ENCODE data around the gene ZFHX3. TPM values are rescaled to one million over a fixed set of nuclear protein-coding genes. Genes with fewer than 3 reads are reported as not detected.
A peak's percentile ranks its signal among the peaks of the same experiment; 100 is the strongest.

ZFHX3 gene
- total and polyA plus RNA-seq, 2 donors from 2014 or later: 2.3 to 29.3 TPM

- FAIRE-seq: no peak
- intact Hi-C loops (cut with DNase I): no loop called here
- Histone ChIP-seq H3K4me1 (ENCODE audit: control insufficient read depth in 2 of 3, insufficient read depth in 2 of 3, low read depth in 1 of 3, low read length in 3 of 3) (peaks cover 11 to 24% (median 20%) of the 10 kb centered on the region in 3 donors), H3K9ac (ENCODE audit: low read length in 3 of 3) (no peak overlapping the region), H3K9me3 (ENCODE audit: control insufficient read depth in 2 of 3, insufficient read depth in 1 of 3, low read length in 3 of 3) (no peaks in the 10 kb centered on the region), H3K4me3 (ENCODE audit: low read length in 3 of 3) (no peak overlapping the region), H3K27ac (ENCODE audit: low read depth in 2 of 2, low read length in 2 of 2) (peak overlapping the region; percentile 85 to 86), H3K36me3 (ENCODE audit: control insufficient read depth in 2 of 3, insufficient read depth in 3 of 3, low read length in 3 of 3) (no peaks in the 10 kb centered on the region), H3K27me3 (ENCODE audit: control insufficient read depth, insufficient read depth, low read length) (no peaks in the 10 kb centered on the region)
- DNase-seq: peak in 1 of 5 donors; percentile 33
- TF ChIP-seq CTCF (IDR thresholded peaks at IDR 0.05; ENCODE audit: borderline replicate concordance, extremely low read depth, insufficient read depth): no peak
These were observed 4.6 kb upstream of the ZFHX3 start for GRCh38 chr16:73052576-73052975.

- H3K9me3 ChIP-seq (ENCODE audit: control insufficient read depth in 2 of 3, insufficient read depth in 1 of 3, low read length in 3 of 3): no peaks in the 10 kb centered on the region
- H3K4me3 ChIP-seq (ENCODE audit: low read length in 3 of 3): no peak overlapping the region
- no peak for FAIRE-seq
- peak overlapping the region in 1 of 2 donors; percentile 44 for H3K27ac ChIP-seq (ENCODE audit: low read depth in 2 of 2, low read length in 2 of 2)
- no peak for TF ChIP-seq CTCF (IDR thresholded peaks at IDR 0.05; ENCODE audit: borderline replicate concordance, extremely low read depth, insufficient read depth)
- no peaks in the 10 kb centered on the region for H3K36me3 ChIP-seq (ENCODE audit: control insufficient read depth in 2 of 3, insufficient read depth in 3 of 3, low read length in 3 of 3)
- H3K4me1 ChIP-seq (ENCODE audit: control insufficient read depth in 2 of 3, insufficient read depth in 2 of 3, low read depth in 1 of 3, low read length in 3 of 3): peaks cover 10 to 24% (median 22%) of the 10 kb centered on the region in 3 donors
- H3K9ac ChIP-seq (ENCODE audit: low read length in 3 of 3): no peak overlapping the region
- intact Hi-C loops (cut with DNase I): no loop called here
- no peaks in the 10 kb centered on the region for H3K27me3 ChIP-seq (ENCODE audit: control insufficient read depth, insufficient read depth, low read length)
- DNase-seq: peak in 1 of 5 donors; percentile 7
These were observed 4.0 kb upstream of the ZFHX3 start for GRCh38 chr16:73051961-73052360.

- Histone ChIP-seq H3K9ac (ENCODE audit: low read length in 3 of 3) (no peak overlapping the region), H3K27me3 (ENCODE audit: control insufficient read depth, insufficient read depth, low read length) (no peaks in the 10 kb centered on the region), H3K27ac (ENCODE audit: low read depth in 2 of 2, low read length in 2 of 2) (no peak overlapping the region), H3K36me3 (ENCODE audit: control insufficient read depth in 2 of 3, insufficient read depth in 3 of 3, low read length in 3 of 3) (no peaks in the 10 kb centered on the region), H3K4me1 (ENCODE audit: control insufficient read depth in 2 of 3, insufficient read depth in 2 of 3, low read depth in 1 of 3, low read length in 3 of 3) (peaks cover 9 to 26% (median 26%) of the 10 kb centered on the region in 3 donors), H3K9me3 (ENCODE audit: control insufficient read depth in 2 of 3, insufficient read depth in 1 of 3, low read length in 3 of 3) (no peaks in the 10 kb centered on the region), H3K4me3 (ENCODE audit: low read length in 3 of 3) (no peak overlapping the region)
- FAIRE-seq: no peak
- TF ChIP-seq CTCF (IDR thresholded peaks at IDR 0.05; ENCODE audit: borderline replicate concordance, extremely low read depth, insufficient read depth): no peak
- DNase-seq: no peak
- intact Hi-C loops (cut with DNase I): no loop called here
These were observed 3.3 kb upstream of the ZFHX3 start for GRCh38 chr16:73051226-73051625.

Measured in kidney (tissue), 14 donors.